ENCODE measurements around the gene FFAR1. TPM values are rescaled to one million over a fixed set of nuclear protein-coding genes. Genes with fewer than 3 reads are reported as not detected.

Gene FFAR1
- polyA plus RNA-seq, 3 donors, result 0.04 TPM; not detected in 2

- no peak for TF ChIP-seq CTCF (IDR thresholded peaks at IDR 0.05)
- no peak overlapping the region for H3K4me2 ChIP-seq (replicated peaks; ENCODE audit: extremely low read depth, low read length, poor library complexity, severe bottlenecking)
- H3K36me3 Mint-ChIP-seq, result no peaks in the 10 kb centered on the region
- H3K9me3 Mint-ChIP-seq, result no peaks in the 10 kb centered on the region
- H3K4me3 Mint-ChIP-seq, result no peak overlapping the region
- H3K9ac ChIP-seq (ENCODE audit: insufficient read depth, low read length, poor library complexity, severe bottlenecking), result no peak overlapping the region
- intact Hi-C loops (cut with micrococcal nuclease), result loop anchor here (5.0 to 10.0 kb wide), 3 partner anchors 50 to 140 kb away; partner anchors contain the start of gene KRTDAP (in 1 of the 2)
- WGBS (ENCODE audit: insufficient coverage), result 82% methylated on average over 6 of the region's 8 CpGs
- no peaks in the 10 kb centered on the region for H3K36me3 ChIP-seq (replicated peaks in 1 of 2; ENCODE audit: control insufficient read depth in 1 of 2, insufficient read depth in 2 of 2, low read length in 2 of 2)
- no peaks in the 10 kb centered on the region for H3K9me3 ChIP-seq (replicated peaks in 1 of 2; ENCODE audit: control insufficient read depth in 1 of 2, insufficient read depth in 1 of 2, low read length in 2 of 2)
- peaks cover 26% of the 10 kb centered on the region for H3K4me1 Mint-ChIP-seq
- H3K27ac Mint-ChIP-seq, result no peak overlapping the region
- H3K4me3 ChIP-seq (replicated peaks in 1 of 3; ENCODE audit: low read depth in 2 of 3, low read length in 3 of 3), result no peak overlapping the region
- H2AFZ ChIP-seq (ENCODE audit: insufficient read depth, low read depth, low read length, poor library complexity, severe bottlenecking), result no peak overlapping the region
- H4K20me1 ChIP-seq (ENCODE audit: insufficient read depth, low read length), result no peaks in the 10 kb centered on the region
- H3K27me3 Mint-ChIP-seq (ENCODE audit: low read depth in 3 of 3), result peaks cover 1 to 4% (median 2%) of the 10 kb centered on the region in 3 donors
- peaks cover 27 to 30% of the 10 kb centered on the region in 2 donors for H3K4me1 ChIP-seq (ENCODE audit: control insufficient read depth in 1 of 2, insufficient read depth in 2 of 2, low read length in 2 of 2)
- no peak for DNase-seq
- H3K27me3 ChIP-seq (ENCODE audit: control insufficient read depth in 2 of 2, insufficient read depth in 2 of 2, low read length in 2 of 2), result no peaks in the 10 kb centered on the region
- no peaks in the 10 kb centered on the region for H3K79me2 ChIP-seq (ENCODE audit: insufficient read depth, low read length)
- H3K27ac ChIP-seq (ENCODE audit: low read depth in 1 of 2, low read length in 2 of 2), result no peak overlapping the region
Measured at GRCh38 chr19:35354898-35355297, 7.2 kb downstream of the FFAR1 start.

- 66% methylated on average over 5 of the region's 6 CpGs for WGBS (ENCODE audit: insufficient coverage)
Measured at GRCh38 chr19:35355791-35356460, 8.2 kb downstream of the FFAR1 start.

More at GRCh38 chr19:35355791-35356460, 8.2 kb downstream of the FFAR1 start:
- Histone ChIP-seq H2AFZ (ENCODE audit: insufficient read depth, low read depth, low read length, poor library complexity, severe bottlenecking) (no peak overlapping the region), H3K4me3 (replicated peaks in 1 of 3; ENCODE audit: low read depth in 2 of 3, low read length in 3 of 3) (no peak overlapping the region), H3K27ac (ENCODE audit: low read depth in 1 of 2, low read length in 2 of 2) (no peak overlapping the region), H3K9me3 (replicated peaks in 1 of 2; ENCODE audit: control insufficient read depth in 1 of 2, insufficient read depth in 1 of 2, low read length in 2 of 2) (no peaks in the 10 kb centered on the region), H3K4me2 (replicated peaks; ENCODE audit: extremely low read depth, low read length, poor library complexity, severe bottlenecking) (no peak overlapping the region), H3K79me2 (ENCODE audit: insufficient read depth, low read length) (no peaks in the 10 kb centered on the region), H3K27me3 (ENCODE audit: control insufficient read depth in 2 of 2, insufficient read depth in 2 of 2, low read length in 2 of 2) (no peaks in the 10 kb centered on the region), H3K4me1 (ENCODE audit: control insufficient read depth in 1 of 2, insufficient read depth in 2 of 2, low read length in 2 of 2) (peaks cover 27 to 30% of the 10 kb centered on the region in 2 donors), H3K36me3 (replicated peaks in 1 of 2; ENCODE audit: control insufficient read depth in 1 of 2, insufficient read depth in 2 of 2, low read length in 2 of 2) (no peaks in the 10 kb centered on the region), H4K20me1 (ENCODE audit: insufficient read depth, low read length) (no peaks in the 10 kb centered on the region), H3K9ac (ENCODE audit: insufficient read depth, low read length, poor library complexity, severe bottlenecking) (no peak overlapping the region)
- H3K36me3 Mint-ChIP-seq, result no peaks in the 10 kb centered on the region
- no peaks in the 10 kb centered on the region for H3K9me3 Mint-ChIP-seq
- no peak overlapping the region for H3K27ac Mint-ChIP-seq
- H3K27me3 Mint-ChIP-seq (ENCODE audit: low read depth in 3 of 3), result peaks cover 1 to 4% (median 2%) of the 10 kb centered on the region in 3 donors
- no peak overlapping the region for H3K4me3 Mint-ChIP-seq
- peaks cover 26% of the 10 kb centered on the region for H3K4me1 Mint-ChIP-seq
- intact Hi-C loops (cut with micrococcal nuclease), result loop anchor here (10.0 kb wide), 2 partner anchors 51 to 139 kb away; partner anchors contain the start of gene KRTDAP (in 1 of the 2)
- TF ChIP-seq CTCF (IDR thresholded peaks at IDR 0.05), result no peak
- DNase-seq, result no peak
